Activated B cell treated with CpG ODN at 0.5 μM for 24 hours (primary cell): Measurements from ENCODE around the gene ATP2B2. TPM values are rescaled to one million over a fixed set of nuclear protein-coding genes. Genes with fewer than 3 reads are reported as not detected.

ENCODE experiments used
- ATAC-seq: fragments of 200-7000 bp; cut with Tn5 transposase; one replicate; pipeline ENCODE4 v1.10.0; 2021; ENCODE audit warnings: low read depth, mild to moderate bottlenecking, moderate library complexity
- CTCF ChIA-PET: fragments of 350-600 bp; sonication (Branson Sonifier 250); formaldehyde crosslinking; loops from one replicate; lab custom pipeline; 2021; ENCODE audit warnings: antibody characterized with exemption; lab: Charles Lee
- POLR2A ChIA-PET: fragments of 350-600 bp; sonication (Branson Sonifier 250); formaldehyde crosslinking; loops from one replicate; lab custom pipeline; 2021; ENCODE audit warnings: antibody characterized with exemption; lab: Charles Lee
- DNase-seq: peaks from one replicate; pipeline ENCODE4 v3.0.0; 2022
- H3K27ac Mint-ChIP-seq: one replicate; pipeline ENCODE4 v1.8.0; 2020; ENCODE audit warnings: mixed read lengths
- H3K27me3 Mint-ChIP-seq: one replicate; pipeline ENCODE4 v1.8.0; 2021; ENCODE audit warnings: mixed read lengths
- H3K36me3 Mint-ChIP-seq: one replicate; pipeline ENCODE4 v1.8.0; 2021; ENCODE audit warnings: low read depth, mixed read lengths
- H3K4me1 Mint-ChIP-seq: one replicate; pipeline ENCODE4 v1.8.0; 2021; ENCODE audit warnings: mixed read lengths
- H3K4me3 Mint-ChIP-seq: one replicate; pipeline ENCODE4 v1.8.0; 2020; ENCODE audit warnings: mild to moderate bottlenecking, mixed read lengths
- H3K9me3 Mint-ChIP-seq: one replicate; pipeline ENCODE4 v1.8.0; 2020; ENCODE audit warnings: mixed read lengths
- CTCF ChIP-seq: fragments of 200-600 bp; IDR thresholded peaks from one replicate; pipeline ENCODE4 v1.8.0; 2022; ENCODE audit warnings: antibody characterized with exemption, mild to moderate bottlenecking
- intact Hi-C: fragments of 100-400 bp; cut with micrococcal nuclease; formaldehyde crosslinking; loops from one replicate; pipeline ENCODE4 v1.15.1; 2024
- total RNA-seq: library from RNA; stranded (reverse); gene quantifications from 2 replicates; pipeline ENCODE4 v1.2.3, GENCODE V29; 2022

Gene ATP2B2
- total RNA-seq, 1 donor from 2014 or later = not detected

- Mint-ChIP-seq H3K27ac (no peak overlapping the region), H3K27me3 (no peaks in the 10 kb centered on the region), H3K4me1 (peaks cover 15% of the 10 kb centered on the region), H3K36me3 (peaks cover 73% of the 10 kb centered on the region), H3K9me3 (no peaks in the 10 kb centered on the region), H3K4me3 (no peak overlapping the region)
- DNase-seq (no peak), ATAC-seq (no peak)
- intact Hi-C loops = no loop called here
- no peak for TF ChIP-seq CTCF
- POLR2A ChIA-PET = interaction anchor here (1.3 kb wide), 1 partner anchor 11 kb away, joined by 6 read pairs; no protein-coding TSS in a partner anchor
- CTCF ChIA-PET = no interaction called here
These were observed 224.8 kb downstream of the ATP2B2 start for GRCh38 chr3:10280571-10280970.

- H3K9me3 Mint-ChIP-seq = no peaks in the 10 kb centered on the region
- no peaks in the 10 kb centered on the region for H3K27me3 Mint-ChIP-seq
- no peak overlapping the region for H3K4me3 Mint-ChIP-seq
- ChIA-PET CTCF (no interaction called here), POLR2A (no interaction called here)
- H3K4me1 Mint-ChIP-seq = peaks cover 12% of the 10 kb centered on the region
- no peak overlapping the region for H3K27ac Mint-ChIP-seq
- ATAC-seq = no peak
- no peak for DNase-seq
- intact Hi-C loops = no loop called here
- TF ChIP-seq CTCF = no peak
- peaks cover 74% of the 10 kb centered on the region for H3K36me3 Mint-ChIP-seq
These were observed 225.2 kb downstream of the ATP2B2 start for GRCh38 chr3:10280177-10280529.

GRCh38 chr3:10279384-10280176 is 225.8 kb downstream of the ATP2B2 start:
- no peak overlapping the region for H3K27ac Mint-ChIP-seq
- ATAC-seq = no peak
- H3K36me3 Mint-ChIP-seq = peaks cover 72% of the 10 kb centered on the region
- intact Hi-C loops = no loop called here
- H3K9me3 Mint-ChIP-seq = no peaks in the 10 kb centered on the region
- POLR2A ChIA-PET = no interaction called here
- H3K4me1 Mint-ChIP-seq = peaks cover 8% of the 10 kb centered on the region
- no peak for TF ChIP-seq CTCF
- CTCF ChIA-PET = no interaction called here
- no peak overlapping the region for H3K4me3 Mint-ChIP-seq
- no peaks in the 10 kb centered on the region for H3K27me3 Mint-ChIP-seq
- no peak for DNase-seq

- no peaks in the 10 kb centered on the region for H3K9me3 Mint-ChIP-seq
- H3K4me3 Mint-ChIP-seq = no peak overlapping the region
- H3K36me3 Mint-ChIP-seq = peaks cover 77% of the 10 kb centered on the region
- peaks cover 12% of the 10 kb centered on the region for H3K4me1 Mint-ChIP-seq
- no peaks in the 10 kb centered on the region for H3K27me3 Mint-ChIP-seq
- intact Hi-C loops = no loop called here
- TF ChIP-seq CTCF = no peak
- DNase-seq = no peak
- POLR2A ChIA-PET = no interaction called here
- CTCF ChIA-PET = no interaction called here
- no peak overlapping the region for H3K27ac Mint-ChIP-seq
- ATAC-seq = no peak
These were observed 226.9 kb downstream of the ATP2B2 start for GRCh38 chr3:10278501-10278900.

GRCh38 chr3:10277115-10277625 is 228.2 kb downstream of the ATP2B2 start:
- H3K4me3 Mint-ChIP-seq = no peak overlapping the region
- H3K36me3 Mint-ChIP-seq = peaks cover 76% of the 10 kb centered on the region
- peaks cover 21% of the 10 kb centered on the region for H3K4me1 Mint-ChIP-seq
- ChIA-PET CTCF (no interaction called here), POLR2A (interaction anchor here (0.7 kb wide), 2 partner anchors 124 to 490 kb away, joined by 3 to 5 read pairs; no protein-coding TSS in a partner anchor)
- no peak for TF ChIP-seq CTCF
- no peaks in the 10 kb centered on the region for H3K27me3 Mint-ChIP-seq
- H3K9me3 Mint-ChIP-seq = no peaks in the 10 kb centered on the region
- no peak for DNase-seq
- no peak for ATAC-seq
- intact Hi-C loops = no loop called here
- no peak overlapping the region for H3K27ac Mint-ChIP-seq
